Measurements from ENCODE around the gene LRRC8E.
"Not testable (repeated sequence)": the region's sequence is repeated elsewhere in the genome, so short reads cannot be mapped to it uniquely, and the experiment has no call there.

The LRRC8E gene

GRCh38 chr19:7926727-7927604 lies 38.7 kb downstream of the LRRC8E start:
- TF ChIP-seq, protein P1, sequence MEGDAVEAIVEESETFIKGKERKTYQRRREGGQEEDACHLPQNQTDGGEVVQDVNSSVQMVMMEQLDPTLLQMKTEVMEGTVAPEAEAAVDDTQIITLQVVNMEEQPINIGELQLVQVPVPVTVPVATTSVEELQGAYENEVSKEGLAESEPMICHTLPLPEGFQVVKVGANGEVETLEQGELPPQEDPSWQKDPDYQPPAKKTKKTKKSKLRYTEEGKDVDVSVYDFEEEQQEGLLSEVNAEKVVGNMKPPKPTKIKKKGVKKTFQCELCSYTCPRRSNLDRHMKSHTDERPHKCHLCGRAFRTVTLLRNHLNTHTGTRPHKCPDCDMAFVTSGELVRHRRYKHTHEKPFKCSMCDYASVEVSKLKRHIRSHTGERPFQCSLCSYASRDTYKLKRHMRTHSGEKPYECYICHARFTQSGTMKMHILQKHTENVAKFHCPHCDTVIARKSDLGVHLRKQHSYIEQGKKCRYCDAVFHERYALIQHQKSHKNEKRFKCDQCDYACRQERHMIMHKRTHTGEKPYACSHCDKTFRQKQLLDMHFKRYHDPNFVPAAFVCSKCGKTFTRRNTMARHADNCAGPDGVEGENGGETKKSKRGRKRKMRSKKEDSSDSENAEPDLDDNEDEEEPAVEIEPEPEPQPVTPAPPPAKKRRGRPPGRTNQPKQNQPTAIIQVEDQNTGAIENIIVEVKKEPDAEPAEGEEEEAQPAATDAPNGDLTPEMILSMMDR (IDR thresholded peaks at IDR 0.05; ENCODE audit: low read depth, low read length, missing control alignments), result no peak

GRCh38 chr19:7927605-7928333 lies 39.5 kb downstream of the LRRC8E start:
- TF ChIP-seq, protein P1 (IDR thresholded peaks at IDR 0.05; ENCODE audit: low read depth, low read length, missing control alignments), result no peak
- no peak overlapping the region for H3K4me3 ChIP-seq (ENCODE audit: low read depth, low read length)
- no peak for DNase-seq (ENCODE audit: low read depth)

More at GRCh38 chr19:7926727-7927604, 38.7 kb downstream of the LRRC8E start:
- no peak overlapping the region for H3K4me3 ChIP-seq (ENCODE audit: low read depth, low read length)
- no peak for DNase-seq (ENCODE audit: low read depth)

DNA sequence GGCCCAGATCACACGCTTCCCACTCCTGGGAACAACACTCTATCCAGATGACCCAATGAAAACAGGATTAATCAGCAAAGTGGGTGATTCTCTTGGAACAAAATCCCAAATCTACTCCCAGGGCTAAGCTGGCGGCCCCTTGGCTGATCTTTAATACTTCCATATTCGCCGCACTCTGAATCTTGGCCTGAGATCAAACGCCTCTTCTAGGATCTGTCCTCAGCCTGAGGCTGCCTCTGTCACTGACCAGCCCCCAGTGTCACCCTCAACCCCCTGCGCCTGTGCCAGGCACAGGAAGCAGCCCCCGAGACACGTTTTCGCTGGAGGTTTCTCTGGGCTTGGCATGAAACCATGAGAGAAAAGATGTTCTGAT lies 40.0 kb downstream of the LRRC8E start:
- TF ChIP-seq, protein P1 (IDR thresholded peaks at IDR 0.05; ENCODE audit: low read depth, low read length, missing control alignments), result no peak
- no peak for DNase-seq (ENCODE audit: low read depth)
- H3K4me3 ChIP-seq (ENCODE audit: low read depth, low read length), result no peak overlapping the region

- TF ChIP-seq, protein P1 (IDR thresholded peaks at IDR 0.05; ENCODE audit: low read depth, low read length, missing control alignments), result peak; percentile 62
- H3K4me3 ChIP-seq (ENCODE audit: low read depth, low read length), result no peak overlapping the region
- no peak for DNase-seq (ENCODE audit: low read depth)
These were observed 40.7 kb downstream of the LRRC8E start for GRCh38 chr19:7928741-7929701.

- not testable (repeated sequence) for DNase-seq (ENCODE audit: low read depth); H3K4me3 ChIP-seq (ENCODE audit: low read depth, low read length)
These were observed 41.7 kb downstream of the LRRC8E start for GRCh38 chr19:7930030-7930429.

GRCh38 chr19:7930765-7931164 lies 42.5 kb downstream of the LRRC8E start:
- TF ChIP-seq, protein P1 (IDR thresholded peaks at IDR 0.05; ENCODE audit: low read depth, low read length, missing control alignments), result no peak
- no peak for DNase-seq (ENCODE audit: low read depth)

More at GRCh38 chr19:7930765-7931164, 42.5 kb downstream of the LRRC8E start:
- no peak overlapping the region for H3K4me3 ChIP-seq (ENCODE audit: low read depth, low read length)

Data from GM12864 (cell line).